Activated T-helper 2 cell treated with anti-CD3 and anti-CD28 coated beads, Interferon-gamma antibody, Interleukin-2, Interleukin-4, amounts not matched to agents 10 μg/mL and 5 μg/mL and 100 μg/mL, durations not matched to agents 14 hours and 24 hours and 36 hours (primary cell): ENCODE results near the gene SEPHS2. TPM values are rescaled to one million over a fixed set of nuclear protein-coding genes. Genes with fewer than 3 reads are reported as not detected.

ENCODE experiments used
- DNase-seq: peaks from one replicate; pipeline ENCODE4 v3.0.0; 2021; ENCODE audit warnings: low spot score
- H3K27ac Mint-ChIP-seq: one replicate; pipeline ENCODE4 v1.8.0; 2021; ENCODE audit warnings: mixed read lengths
- H3K27me3 Mint-ChIP-seq: one replicate; pipeline ENCODE4 v1.8.0; 2021; ENCODE audit warnings: low read depth, mixed read lengths
- H3K36me3 Mint-ChIP-seq: one replicate; pipeline ENCODE4 v1.8.0; 2021; ENCODE audit warnings: low read depth, mixed read lengths
- H3K4me1 Mint-ChIP-seq: one replicate; pipeline ENCODE4 v1.8.0; 2021; ENCODE audit warnings: low read depth, mixed read lengths
- H3K4me3 Mint-ChIP-seq: one replicate; pipeline ENCODE4 v1.8.0; 2021; ENCODE audit warnings: low read depth, mild to moderate bottlenecking, moderate library complexity, mixed read lengths
- H3K9me3 Mint-ChIP-seq: one replicate; pipeline ENCODE4 v1.8.0; 2021; ENCODE audit warnings: mixed read lengths
- intact Hi-C: fragments of 100-400 bp; cut with micrococcal nuclease; formaldehyde crosslinking; loops from one replicate; pipeline ENCODE4 v1.15.1; 2023
- total RNA-seq: library from RNA; stranded (reverse); gene quantifications from 2 replicates; pipeline ENCODE4 v1.2.3, GENCODE V29; 2022

Gene SEPHS2
- total RNA-seq, 1 donor from 2014 or later: 82.9 TPM

DNA sequence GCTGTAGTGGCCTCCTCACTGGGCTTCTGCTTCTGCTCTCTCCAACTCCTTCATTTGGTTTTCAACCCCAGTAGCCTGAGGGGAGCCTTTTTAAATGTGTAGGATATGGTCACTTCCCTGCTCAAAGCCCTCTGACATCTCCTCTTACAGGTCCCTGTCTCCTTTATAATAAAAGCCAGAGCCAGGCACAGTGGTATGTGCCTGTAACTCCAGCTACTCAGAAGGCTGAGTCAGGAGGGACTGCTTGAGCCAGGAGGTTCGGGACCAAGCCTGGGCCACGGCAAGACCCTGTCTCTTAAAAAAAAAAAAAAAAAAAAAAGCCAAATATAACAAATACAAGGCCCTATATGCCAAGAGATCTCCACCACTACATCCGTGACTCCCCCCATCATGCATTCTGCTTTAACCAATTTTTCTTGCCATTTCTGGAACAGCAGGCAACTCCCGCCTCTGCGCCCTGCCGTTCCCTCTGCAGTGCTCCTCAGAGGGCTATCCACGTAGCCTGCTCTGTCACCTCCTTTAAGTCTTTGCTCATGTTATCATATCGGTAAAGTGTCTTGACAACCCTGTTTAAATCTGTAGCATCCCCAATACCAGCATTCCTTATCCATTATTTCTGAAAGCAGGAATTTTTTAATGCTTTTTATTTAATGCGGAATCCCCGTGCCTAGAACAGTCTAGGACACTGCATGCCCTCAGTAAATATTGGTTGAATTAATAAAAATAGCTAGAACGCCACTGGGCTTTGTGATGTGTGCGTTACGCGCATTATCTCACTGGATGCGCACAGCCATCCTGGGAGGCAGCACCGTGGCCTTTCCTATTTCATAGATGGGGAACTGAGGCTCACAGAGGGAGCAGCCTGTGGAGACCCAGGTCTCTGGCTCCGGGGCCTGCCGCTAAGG lies 28.8 kb downstream of the SEPHS2 start:
- Mint-ChIP-seq H3K27me3 (no peaks in the 10 kb centered on the region), H3K27ac (peak overlapping the region; percentile 50), H3K4me3 (peak overlapping the region; percentile 15), H3K4me1 (peaks cover 30% of the 10 kb centered on the region), H3K36me3 (peaks cover 58% of the 10 kb centered on the region), H3K9me3 (no peaks in the 10 kb centered on the region)
- intact Hi-C loops: no loop called here
- DNase-seq: no peak

DNA sequence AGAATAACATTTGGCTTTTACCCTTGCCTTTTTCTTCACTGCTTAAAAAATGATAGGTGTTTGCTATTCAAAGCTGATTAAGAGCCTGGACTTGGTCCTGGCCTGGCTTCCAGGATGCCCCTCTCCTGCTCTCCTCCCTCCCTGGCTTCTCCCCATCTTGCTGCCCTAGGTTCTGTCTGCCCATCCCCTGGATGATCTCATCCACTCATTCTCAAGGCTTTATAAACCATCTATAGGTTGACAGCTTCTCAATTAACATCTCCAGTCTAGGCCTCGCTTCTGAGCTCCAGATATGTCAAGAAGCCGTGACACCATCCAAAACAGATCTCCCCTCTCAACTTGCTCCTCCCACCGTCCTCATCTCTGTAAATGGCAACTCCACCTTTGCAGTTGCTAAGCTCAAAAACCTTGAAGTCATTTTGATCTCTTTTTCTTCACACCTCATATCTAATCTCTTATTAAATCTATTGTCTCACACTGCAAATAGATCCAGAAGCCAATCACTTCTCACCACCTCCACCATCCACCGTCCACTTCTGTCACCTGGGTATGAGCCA lies 29.5 kb downstream of the SEPHS2 start:
- H3K36me3 Mint-ChIP-seq: peaks cover 51% of the 10 kb centered on the region
- H3K27ac Mint-ChIP-seq: peak overlapping the region; percentile 24
- no peaks in the 10 kb centered on the region for H3K9me3 Mint-ChIP-seq
- DNase-seq: no peak
- H3K4me3 Mint-ChIP-seq: peak overlapping the region; percentile 32
- H3K27me3 Mint-ChIP-seq: no peaks in the 10 kb centered on the region
- H3K4me1 Mint-ChIP-seq: peaks cover 31% of the 10 kb centered on the region
- intact Hi-C loops: no loop called here

DNA sequence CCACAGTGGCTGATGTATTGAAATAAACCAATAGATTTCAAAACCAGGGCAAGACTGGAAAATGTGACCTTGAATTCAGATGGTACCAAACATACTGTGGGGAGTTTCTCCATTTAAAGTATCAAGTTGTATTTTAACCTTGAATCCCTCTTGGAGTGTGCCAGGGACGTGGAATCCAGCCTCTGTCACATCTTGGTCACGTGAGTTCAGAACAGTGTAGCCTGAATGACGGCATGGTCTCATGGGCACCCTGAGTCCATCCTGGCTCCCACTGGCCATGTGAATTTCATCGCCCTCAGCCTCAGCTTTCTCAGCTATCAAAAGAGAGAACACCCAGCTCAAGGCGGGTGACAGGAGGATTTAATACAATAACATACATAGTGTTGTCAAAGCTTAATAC lies 31.5 kb downstream of the SEPHS2 start:
- Mint-ChIP-seq H3K27ac (no peak overlapping the region), H3K36me3 (peaks cover 51% of the 10 kb centered on the region), H3K9me3 (no peaks in the 10 kb centered on the region), H3K4me3 (no peak overlapping the region), H3K4me1 (peaks cover 36% of the 10 kb centered on the region), H3K27me3 (no peaks in the 10 kb centered on the region)
- intact Hi-C loops: no loop called here
- DNase-seq: no peak

DNA sequence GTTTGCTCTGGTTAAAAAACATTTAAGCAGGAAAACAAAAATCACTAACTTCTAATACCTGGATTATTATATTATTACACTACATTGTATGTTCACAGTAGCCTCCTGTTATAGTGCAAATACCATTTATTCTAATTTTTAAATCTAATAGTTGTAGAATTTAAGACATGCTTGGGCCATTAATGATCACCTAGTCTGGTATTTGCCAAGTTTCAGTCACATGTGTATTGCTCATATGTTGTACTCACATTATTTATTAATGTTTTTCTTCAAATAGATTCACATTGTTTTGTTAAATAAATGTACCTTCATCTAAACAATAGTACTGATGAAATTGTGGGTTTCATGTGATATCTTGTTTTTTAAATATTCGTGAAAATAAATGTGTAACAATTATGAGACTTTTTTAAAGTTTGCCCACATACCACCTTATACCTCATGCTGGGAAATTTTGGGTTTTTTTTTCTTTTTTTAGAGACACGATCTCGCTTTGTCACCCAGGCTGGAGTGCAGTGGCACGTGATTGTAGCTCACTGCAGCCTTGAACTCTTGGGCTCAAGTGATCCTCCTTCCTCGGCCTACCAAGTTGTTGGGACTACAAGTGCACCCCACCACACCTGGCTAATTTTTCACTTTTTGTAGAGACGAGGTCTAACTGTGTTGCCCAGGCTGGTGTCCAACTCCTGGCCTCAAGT lies 32.4 kb downstream of the SEPHS2 start:
- H3K4me3 Mint-ChIP-seq: no peak overlapping the region
- H3K27me3 Mint-ChIP-seq: no peaks in the 10 kb centered on the region
- peaks cover 39% of the 10 kb centered on the region for H3K4me1 Mint-ChIP-seq
- no peak for DNase-seq
- peaks cover 49% of the 10 kb centered on the region for H3K36me3 Mint-ChIP-seq
- peak overlapping the region; percentile 53 for H3K27ac Mint-ChIP-seq
- H3K9me3 Mint-ChIP-seq: no peaks in the 10 kb centered on the region
- intact Hi-C loops: no loop called here

DNA sequence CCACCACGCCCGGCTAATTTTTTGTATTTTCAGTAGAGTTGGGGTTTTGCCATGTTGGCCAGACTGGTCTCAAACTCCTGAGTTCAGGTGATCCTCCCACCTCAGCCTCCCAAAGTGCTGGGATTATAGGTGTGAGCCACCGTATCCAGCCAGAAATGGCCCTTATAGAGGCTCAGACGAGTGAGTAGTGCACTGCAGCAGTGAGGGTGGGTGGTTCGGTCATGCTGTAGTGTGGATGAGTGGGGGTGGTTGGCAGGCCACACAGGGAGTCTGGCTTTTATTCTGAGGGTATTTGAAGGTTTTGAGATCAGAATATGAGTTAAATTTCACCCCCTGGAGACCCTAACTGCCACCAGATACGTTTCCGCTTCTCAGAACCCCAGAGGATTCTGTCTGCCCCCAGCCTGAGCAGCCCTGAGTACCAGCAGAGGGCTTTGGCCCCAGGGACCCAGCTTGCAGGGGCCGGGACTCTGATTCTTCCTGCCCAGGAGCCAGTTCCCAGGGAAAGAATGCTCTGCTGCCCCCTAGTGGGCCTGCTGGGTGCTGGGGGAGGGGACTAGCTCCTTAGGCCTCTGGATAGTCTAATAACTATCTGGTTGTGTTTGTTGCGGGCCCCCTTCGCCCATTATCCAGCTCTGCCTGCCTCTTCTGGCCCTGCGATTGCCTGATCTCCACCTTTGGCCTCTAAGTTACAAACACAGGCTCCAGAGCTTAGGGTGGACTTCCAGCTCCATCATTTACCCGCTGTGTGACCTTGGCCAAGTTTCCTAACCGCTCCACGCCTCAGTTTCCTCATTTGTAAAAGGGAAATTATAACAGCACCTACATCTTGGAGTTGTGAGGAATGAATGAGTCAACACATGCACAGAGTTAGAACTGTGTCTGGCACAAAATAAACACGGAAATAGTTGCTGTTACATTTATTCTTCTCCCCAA lies 36.3 kb downstream of the SEPHS2 start:
- H3K36me3 Mint-ChIP-seq: peaks cover 32% of the 10 kb centered on the region
- intact Hi-C loops: loop anchor here (1.0 to 10.0 kb wide), 5 partner anchors 9 to 315 kb away; partner anchors contain the start of genes CD2BP2, MAPK3, TBC1D10B and TBX6
- DNase-seq: peak; percentile 85
- peaks cover 29% of the 10 kb centered on the region for H3K4me1 Mint-ChIP-seq
- no peaks in the 10 kb centered on the region for H3K27me3 Mint-ChIP-seq
- H3K27ac Mint-ChIP-seq: peak overlapping the region; percentile 22
- peak overlapping the region; percentile 80 for H3K4me3 Mint-ChIP-seq
- H3K9me3 Mint-ChIP-seq: no peaks in the 10 kb centered on the region

DNA sequence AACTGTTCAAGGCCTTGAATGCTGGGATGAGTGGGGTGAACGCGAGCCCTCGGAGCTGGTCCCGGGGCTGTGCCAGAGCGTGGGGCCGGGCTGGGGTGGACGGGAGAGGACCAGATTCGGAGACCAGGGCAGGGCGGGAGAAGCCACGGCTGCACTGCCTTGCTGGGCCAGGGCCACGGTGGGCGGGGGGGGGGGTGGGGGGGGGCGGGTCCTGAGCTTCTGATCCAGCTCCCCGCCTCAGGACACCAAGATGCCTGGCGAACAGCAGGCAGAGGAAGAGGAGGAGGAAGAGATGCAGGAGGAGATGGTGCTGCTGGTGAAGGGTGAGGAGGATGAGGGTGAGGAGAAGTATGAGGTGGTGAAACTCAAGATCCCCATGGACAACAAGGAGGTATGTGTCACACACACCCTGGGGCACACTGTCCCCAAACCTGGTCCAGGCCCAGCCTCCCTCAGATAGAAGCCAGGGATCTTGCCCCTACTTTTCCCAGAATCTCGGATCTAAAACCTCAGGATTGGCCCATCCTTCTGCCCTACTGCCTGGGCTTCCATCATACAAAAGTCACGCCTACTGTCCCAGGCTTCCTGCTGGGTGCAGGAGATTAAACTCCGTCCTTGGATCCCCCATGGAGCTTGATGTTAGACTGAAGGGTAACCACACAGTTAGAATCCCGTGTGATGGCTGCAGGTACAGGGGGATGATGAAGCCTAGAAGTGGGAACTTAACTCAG lies 37.7 kb downstream of the SEPHS2 start:
- Mint-ChIP-seq H3K27me3 (no peaks in the 10 kb centered on the region), H3K36me3 (peaks cover 23% of the 10 kb centered on the region), H3K4me3 (peak overlapping the region; percentile 80), H3K4me1 (peaks cover 28% of the 10 kb centered on the region), H3K9me3 (no peaks in the 10 kb centered on the region), H3K27ac (peak overlapping the region; percentile 79)
- intact Hi-C loops: loop anchor here (2.0 to 10.0 kb wide), 6 partner anchors 23 to 313 kb away; partner anchors contain the start of genes CD2BP2, DCTPP1, MAPK3 and TBC1D10B
- DNase-seq: no peak

DNA sequence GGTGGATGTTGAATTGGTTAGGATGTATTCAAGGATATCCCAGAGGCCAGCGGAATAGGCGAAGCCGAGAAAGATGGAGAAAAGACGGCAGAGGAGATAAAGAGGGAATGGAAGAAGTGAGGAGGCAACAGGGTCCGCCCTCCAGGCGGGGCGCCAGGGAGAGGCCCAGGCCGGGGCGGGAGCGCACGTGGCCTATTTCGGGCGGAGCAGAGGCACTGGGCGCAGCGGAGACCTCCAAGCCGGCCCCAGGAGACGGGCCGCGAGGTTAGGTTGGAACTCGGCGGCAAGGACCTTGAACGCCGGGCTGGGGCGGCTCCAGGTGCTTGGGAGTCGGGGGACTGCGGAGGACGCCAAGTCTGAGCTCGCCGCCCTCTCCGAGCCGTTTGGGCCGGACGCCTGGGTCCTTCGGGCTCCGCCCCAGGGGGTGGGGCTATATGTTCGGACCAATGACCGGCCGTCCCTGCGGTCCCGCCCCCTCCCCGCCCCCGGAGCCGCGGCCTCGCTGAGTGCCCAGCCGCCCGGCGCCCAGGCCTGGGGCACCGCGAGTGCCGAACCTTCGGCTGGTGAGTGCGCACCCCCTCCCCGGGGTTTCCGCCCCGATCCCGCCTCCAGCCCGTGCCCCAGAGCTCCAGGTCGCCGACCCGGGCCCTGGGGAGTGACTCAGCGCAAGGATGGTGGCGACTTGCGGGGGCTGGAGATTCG lies 38.4 kb downstream of the SEPHS2 start, which contains the start of gene ZNF771:
Gene ZNF771 (plus strand): TSS at position 505 of the 702 bp plus-strand sequence. CDS start 448 bp downstream, outside the sequence.
- peak within 1 kb of the TSS; percentile 95 for H3K4me3 Mint-ChIP-seq
- no peaks in the 10 kb centered on the region for H3K27me3 Mint-ChIP-seq
- H3K36me3 Mint-ChIP-seq: peaks cover 21% of the 10 kb centered on the region
- intact Hi-C loops: loop anchor here (2.0 to 10.0 kb wide), 5 partner anchors 24 to 312 kb away; partner anchors contain the start of genes CD2BP2, DCTPP1, MAPK3 and TBX6
- DNase-seq: peak; percentile 82
- no peaks in the 10 kb centered on the region for H3K9me3 Mint-ChIP-seq
- peaks cover 28% of the 10 kb centered on the region for H3K4me1 Mint-ChIP-seq
- H3K27ac Mint-ChIP-seq: peak within 1 kb of the TSS; percentile 97

DNA sequence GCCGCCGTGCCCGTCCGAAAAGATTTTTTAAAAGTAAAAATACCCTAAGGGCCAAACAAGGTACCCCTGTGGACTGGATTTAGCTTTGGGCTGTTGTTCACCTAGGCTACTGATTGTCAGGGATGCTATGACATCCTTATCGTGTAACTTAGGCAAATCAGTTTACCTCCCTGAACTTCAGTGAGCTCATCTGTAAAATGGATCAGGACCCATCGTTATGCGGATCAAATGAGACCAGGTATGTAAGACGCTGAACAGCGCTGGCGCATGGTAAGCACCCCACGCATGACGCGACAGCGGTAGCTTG lies 38.9 kb downstream of the SEPHS2 start:
- H3K4me1 Mint-ChIP-seq: peaks cover 24% of the 10 kb centered on the region
- no peaks in the 10 kb centered on the region for H3K27me3 Mint-ChIP-seq

DNA sequence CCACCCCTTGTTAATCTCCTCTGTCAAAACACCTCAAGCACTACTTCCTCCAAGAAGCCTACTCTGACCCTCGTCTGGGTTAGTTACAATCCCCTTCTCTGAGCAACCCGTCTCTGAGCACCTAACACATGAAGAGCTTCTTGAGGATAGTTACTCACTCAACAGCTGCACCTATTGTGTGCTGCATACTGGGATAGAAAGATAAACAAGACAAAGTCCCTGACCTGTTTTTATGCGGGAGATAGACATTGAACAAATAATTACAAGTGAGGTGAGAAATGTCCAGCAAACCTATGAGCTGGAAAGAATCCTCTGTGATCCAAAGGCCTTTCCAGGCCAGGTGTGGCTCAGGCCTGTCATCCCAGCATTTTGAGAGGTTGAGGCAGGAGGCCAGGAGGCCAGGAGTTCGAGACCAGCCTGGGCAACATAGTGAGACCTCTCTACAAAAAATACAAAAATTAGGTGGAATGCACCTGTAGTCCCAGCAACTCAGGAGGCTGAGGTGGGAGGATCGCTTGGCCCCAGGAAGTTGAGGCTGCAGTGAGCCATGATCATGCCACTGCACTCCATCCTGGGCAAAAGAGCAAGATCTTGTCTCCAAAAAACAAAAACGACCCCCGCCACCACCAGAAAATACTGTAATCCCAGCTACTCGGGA lies 43.8 kb downstream of the SEPHS2 start:
- Mint-ChIP-seq H3K27ac (peak overlapping the region; percentile 40), H3K4me1 (peaks cover 31% of the 10 kb centered on the region), H3K9me3 (no peaks in the 10 kb centered on the region), H3K36me3 (peaks cover 21% of the 10 kb centered on the region), H3K4me3 (peak overlapping the region; percentile 61), H3K27me3 (no peaks in the 10 kb centered on the region)
- intact Hi-C loops: loop anchor here (10.0 kb wide), 2 partner anchors 47 to 307 kb away; partner anchors contain the start of genes CD2BP2, TBX6 and YPEL3
- DNase-seq: no peak

More for the DNA sequence above, 38.9 kb downstream of the SEPHS2 start:
- peak overlapping the region; percentile 97 for H3K27ac Mint-ChIP-seq
- peaks cover 17% of the 10 kb centered on the region for H3K36me3 Mint-ChIP-seq
- H3K4me3 Mint-ChIP-seq: peak overlapping the region; percentile 95
- intact Hi-C loops: loop anchor here (2.0 to 10.0 kb wide), 5 partner anchors 24 to 312 kb away; partner anchors contain the start of genes CD2BP2, DCTPP1, MAPK3 and TBX6
- DNase-seq: no peak
- no peaks in the 10 kb centered on the region for H3K9me3 Mint-ChIP-seq

DNA sequence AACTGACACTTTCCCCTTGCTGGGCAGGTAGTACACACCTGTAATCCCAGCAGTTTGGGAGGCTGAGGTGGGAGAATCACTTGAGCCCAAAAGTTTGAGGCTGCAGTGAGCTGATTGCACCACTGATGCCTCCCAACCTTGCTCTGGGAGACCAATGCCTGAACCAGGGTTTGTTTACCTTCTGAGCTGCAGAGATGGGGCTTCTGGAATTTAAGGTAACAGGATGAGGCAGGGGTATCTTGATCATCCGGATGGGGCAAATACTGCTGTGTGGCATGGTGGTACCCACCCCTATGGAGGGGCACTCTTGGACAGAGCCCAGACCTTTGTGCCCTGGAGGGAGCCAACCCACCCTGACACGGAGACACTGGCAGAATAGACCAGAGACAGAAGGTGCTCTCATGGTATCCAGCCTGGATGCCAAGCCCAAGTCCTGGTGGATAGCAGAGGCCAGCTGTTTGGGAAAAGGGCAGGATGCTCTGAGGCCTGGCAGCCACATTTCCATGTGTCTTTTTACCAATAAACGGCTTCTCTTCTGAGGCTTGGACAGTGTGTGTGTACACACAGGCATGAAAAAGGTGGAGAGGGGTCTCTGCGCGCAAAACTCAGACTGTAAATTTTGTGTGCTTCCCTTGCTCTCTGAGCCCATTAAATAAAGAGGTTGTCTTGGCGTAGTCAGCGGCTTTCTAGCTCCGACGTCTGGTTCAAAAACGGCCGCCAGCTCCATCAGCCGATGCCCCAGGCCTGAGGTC lies 46.1 kb downstream of the SEPHS2 start:
- intact Hi-C loops: loop anchor here (1.0 to 10.0 kb wide), 3 partner anchors 10 to 305 kb away; partner anchors contain the start of genes CD2BP2, TBX6 and YPEL3

More for the DNA sequence above, 46.1 kb downstream of the SEPHS2 start:
- H3K9me3 Mint-ChIP-seq: no peaks in the 10 kb centered on the region
- no peak for DNase-seq
- H3K36me3 Mint-ChIP-seq: peaks cover 28% of the 10 kb centered on the region
- peak overlapping the region; percentile 88 for H3K27ac Mint-ChIP-seq
- H3K4me3 Mint-ChIP-seq: peak overlapping the region; percentile 86
- no peaks in the 10 kb centered on the region for H3K27me3 Mint-ChIP-seq
- peaks cover 39% of the 10 kb centered on the region for H3K4me1 Mint-ChIP-seq
